Activated CD8-positive, alpha-beta memory T cell treated with anti-CD3 and anti-CD28 coated beads for 48 hours (primary cell): Measurements from ENCODE around the gene C4A.
"Not testable (repeated sequence)": the region's sequence is repeated elsewhere in the genome, so short reads cannot be mapped to it uniquely, and the experiment has no call there.

ENCODE experiments used
- DNase-seq, 3 experiments: peaks; one replicate each; pipeline ENCODE4 v3.0.0-alpha.2; 2020; ENCODE audit warnings: low read depth in 2 of 3, low spot score in 2 of 3

The C4A gene

DNA sequence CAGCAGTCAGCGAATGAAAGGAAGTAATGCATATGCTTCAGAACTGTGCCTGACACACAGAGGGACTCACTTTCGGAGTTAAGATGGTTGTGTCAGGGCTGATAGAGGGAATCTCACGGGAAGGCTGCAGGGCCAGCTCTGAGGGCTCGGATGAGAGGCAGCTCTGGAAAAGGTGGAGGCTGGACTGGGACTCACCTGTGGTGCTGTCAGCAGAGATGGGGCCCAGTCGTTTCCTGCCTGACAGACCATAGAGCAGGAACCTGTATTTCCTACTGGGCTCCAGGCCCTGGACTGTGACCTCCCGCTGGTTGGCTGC, 65.6 kb downstream of the C4A start:
- DNase-seq = no peak

DNA sequence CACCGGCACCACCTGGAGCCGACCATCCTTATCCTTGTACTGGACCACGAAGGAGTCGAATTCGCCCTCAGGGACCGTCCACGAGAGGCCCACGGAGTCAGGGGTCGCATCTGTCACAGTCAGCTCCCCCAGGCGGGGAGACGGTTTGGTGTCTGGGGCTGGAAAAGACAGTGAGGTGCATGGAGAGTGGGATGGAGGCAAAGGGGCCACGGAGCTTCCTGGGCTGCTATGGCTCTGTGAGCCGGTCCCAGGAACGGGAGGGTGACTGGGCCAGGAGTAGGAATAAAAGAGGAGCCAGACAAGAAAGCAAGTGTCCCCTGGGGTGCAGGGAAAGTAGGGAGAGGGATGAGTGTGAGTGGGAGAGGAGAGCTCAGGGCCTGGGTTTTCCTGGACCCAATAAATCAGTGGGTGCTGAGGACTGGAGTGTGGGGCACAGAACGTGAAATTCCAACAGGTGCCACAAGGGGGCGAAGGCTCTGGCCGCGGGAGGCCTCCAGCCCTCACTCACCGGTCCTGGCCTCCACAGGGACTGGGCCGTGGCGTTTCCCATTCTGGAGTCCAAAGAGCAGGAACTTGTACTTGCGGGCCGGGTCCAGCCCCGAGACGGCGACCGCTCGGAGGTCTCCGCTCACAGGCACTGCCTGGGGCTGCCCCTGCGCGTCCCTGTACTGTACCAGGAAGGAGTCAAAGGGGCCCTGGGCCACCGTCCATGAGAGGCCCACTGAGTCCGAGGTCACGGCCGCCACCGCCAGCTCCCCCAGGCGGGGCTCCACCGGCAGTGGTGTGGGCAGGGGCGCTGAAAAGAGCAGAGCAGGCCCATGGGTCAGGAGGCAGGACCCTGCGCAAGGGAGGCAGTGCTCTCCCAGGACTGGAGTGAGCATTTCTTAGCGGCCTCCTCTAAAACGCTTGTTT, 66.3 kb downstream of the C4A start:
- peak; percentile 11 to 71 (median 59) for DNase-seq

DNA sequence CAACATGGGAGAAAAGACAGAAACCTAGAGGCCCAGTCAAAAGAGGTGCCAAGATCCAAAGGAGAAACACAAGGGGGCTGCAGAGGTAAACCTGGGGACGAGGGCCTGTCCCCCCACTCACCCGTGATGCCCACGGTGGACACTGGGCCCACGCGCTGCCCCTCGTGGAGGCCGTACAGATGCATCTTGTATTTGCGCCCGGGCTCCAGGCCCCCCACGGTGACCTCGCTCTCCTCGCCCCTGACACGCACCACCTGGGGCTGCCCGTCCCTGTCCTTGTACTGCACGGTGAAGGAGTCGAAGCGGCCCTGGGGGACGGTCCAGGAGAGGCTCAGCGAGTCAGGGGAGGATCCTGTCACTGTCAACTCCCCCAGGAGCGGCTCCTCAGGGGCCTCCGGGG, 67.3 kb downstream of the C4A start:
- DNase-seq = not testable (repeated sequence)

DNA sequence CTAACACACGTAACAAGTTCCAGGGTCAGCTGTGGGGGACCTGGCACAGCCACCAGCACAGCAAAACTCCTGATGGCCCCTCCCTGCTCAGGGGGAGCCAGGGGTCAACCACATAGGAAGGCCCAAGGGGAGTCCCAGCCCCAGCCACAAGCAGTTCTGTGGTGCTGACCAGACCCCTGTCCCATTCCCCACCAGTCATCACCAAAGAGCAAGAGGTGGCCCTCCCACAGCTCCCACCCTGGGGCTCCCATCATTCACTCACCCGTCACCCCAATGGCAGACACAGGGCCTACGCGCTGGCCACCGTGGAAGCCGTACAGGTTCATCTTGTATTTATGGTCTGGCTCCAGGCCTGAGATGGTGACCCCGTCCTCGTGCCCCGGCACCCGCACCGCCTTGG, 67.9 kb downstream of the C4A start:
- DNase-seq = not testable (repeated sequence)

DNA sequence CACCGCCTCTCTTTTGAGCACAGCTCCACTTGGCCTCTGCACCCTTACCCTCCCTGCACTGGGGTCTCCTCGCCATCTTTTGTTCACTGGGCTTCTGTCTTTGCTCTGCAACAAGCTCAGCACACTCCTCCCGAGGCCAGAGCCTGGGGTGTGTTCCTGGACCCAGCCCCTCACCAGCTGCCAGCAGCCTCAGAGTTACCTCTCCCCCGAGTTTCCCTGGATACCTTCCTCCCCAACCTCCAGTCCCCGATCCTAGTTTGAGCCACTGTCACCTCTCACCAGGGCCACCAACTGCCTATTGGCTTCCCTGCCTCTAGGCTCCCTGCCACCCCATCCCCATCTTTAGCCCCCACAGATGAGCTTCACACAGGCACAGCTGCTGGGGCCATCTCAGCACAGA, 68.7 kb downstream of the C4A start:
- no peak for DNase-seq
